NB4 (cell line): ENCODE results near the gene ANKRD11.

Experiments
- DNase-seq: peaks from one replicate; pipeline ENCODE4 v3.0.0; 2010; ENCODE audit warnings: low read depth
- H3K4me3 ChIP-seq: one replicate; pipeline ENCODE4 v1.5.1; 2011; ENCODE audit warnings: mild to moderate bottlenecking, low read depth, low read length, moderate library complexity
- MYC ChIP-seq: IDR thresholded peaks from 2 replicates; pipeline ENCODE4 v1.6.1; 2011; ENCODE audit warnings: low read depth, low read length
- POLR2A ChIP-seq: IDR thresholded peaks from 2 replicates; pipeline ENCODE4 v1.6.1; 2011; ENCODE audit warnings: mild to moderate bottlenecking; ENCODE audit not compliant: insufficient read length; ENCODE audit errors: extremely low read depth
- TF ChIP-seq, protein P1 (sequence below): IDR thresholded peaks from 2 replicates; pipeline ENCODE4 v1.6.1; 2011; ENCODE audit warnings: low read depth, low read length
- TF ChIP-seq, protein P2 (sequence below): IDR thresholded peaks from one replicate; pipeline ENCODE4 v1.5.1; 2012; ENCODE audit warnings: low read depth, low read length

Gene ANKRD11

DNA sequence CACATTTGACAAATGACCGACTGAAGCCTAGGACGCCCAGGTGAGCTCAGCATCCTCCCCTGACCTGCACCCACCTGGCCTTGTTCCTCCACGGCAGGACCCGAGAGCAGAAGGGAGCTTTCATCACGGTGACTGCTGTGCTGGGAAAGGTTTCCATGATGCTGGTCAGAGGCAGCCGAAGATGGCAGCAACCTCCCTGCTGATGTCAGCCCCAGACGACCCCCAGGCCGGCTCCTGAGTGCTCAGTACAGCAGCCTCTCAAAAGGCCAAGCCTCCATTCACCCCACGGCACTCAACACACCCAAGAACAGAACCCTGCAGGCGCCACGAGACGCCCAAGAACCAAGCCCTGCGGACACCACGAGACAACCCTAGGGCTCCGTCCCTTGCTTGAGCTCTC is 119.8 kb downstream of the ANKRD11 start:
- TF ChIP-seq MYC (no peak), POLR2A (no peak)
- TF ChIP-seq, protein P1, sequence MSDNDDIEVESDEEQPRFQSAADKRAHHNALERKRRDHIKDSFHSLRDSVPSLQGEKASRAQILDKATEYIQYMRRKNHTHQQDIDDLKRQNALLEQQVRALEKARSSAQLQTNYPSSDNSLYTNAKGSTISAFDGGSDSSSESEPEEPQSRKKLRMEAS: no peak
- TF ChIP-seq, protein P2, sequence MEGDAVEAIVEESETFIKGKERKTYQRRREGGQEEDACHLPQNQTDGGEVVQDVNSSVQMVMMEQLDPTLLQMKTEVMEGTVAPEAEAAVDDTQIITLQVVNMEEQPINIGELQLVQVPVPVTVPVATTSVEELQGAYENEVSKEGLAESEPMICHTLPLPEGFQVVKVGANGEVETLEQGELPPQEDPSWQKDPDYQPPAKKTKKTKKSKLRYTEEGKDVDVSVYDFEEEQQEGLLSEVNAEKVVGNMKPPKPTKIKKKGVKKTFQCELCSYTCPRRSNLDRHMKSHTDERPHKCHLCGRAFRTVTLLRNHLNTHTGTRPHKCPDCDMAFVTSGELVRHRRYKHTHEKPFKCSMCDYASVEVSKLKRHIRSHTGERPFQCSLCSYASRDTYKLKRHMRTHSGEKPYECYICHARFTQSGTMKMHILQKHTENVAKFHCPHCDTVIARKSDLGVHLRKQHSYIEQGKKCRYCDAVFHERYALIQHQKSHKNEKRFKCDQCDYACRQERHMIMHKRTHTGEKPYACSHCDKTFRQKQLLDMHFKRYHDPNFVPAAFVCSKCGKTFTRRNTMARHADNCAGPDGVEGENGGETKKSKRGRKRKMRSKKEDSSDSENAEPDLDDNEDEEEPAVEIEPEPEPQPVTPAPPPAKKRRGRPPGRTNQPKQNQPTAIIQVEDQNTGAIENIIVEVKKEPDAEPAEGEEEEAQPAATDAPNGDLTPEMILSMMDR: no peak
- no peak for DNase-seq
- H3K4me3 ChIP-seq: no peak overlapping the region

DNA sequence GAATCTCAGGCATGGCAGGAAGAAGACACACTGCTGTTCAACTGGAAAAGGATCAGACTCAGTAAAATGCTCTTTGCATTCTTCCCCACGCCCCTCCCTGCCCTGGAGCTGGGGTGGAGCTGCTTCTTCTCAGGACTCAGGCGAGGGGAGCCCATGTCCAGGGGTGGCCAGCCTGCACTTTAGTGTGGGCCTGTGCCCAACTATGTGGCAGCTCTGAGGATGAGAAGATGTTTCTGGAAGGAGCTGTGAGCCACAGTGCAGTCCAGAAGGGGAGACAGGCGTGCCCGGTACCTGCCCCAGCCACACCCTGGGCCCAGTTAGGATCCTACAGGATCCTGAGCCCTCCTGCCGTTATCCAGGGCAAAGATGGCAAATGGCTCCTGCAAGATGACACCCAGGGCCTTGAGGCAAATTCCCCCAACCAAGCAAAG is 120.3 kb downstream of the ANKRD11 start:
- H3K4me3 ChIP-seq: no peak overlapping the region
- TF ChIP-seq, protein P2: no peak
- no peak for TF ChIP-seq MYC
- TF ChIP-seq, protein P1: no peak
- no peak for TF ChIP-seq POLR2A
- DNase-seq: no peak

DNA sequence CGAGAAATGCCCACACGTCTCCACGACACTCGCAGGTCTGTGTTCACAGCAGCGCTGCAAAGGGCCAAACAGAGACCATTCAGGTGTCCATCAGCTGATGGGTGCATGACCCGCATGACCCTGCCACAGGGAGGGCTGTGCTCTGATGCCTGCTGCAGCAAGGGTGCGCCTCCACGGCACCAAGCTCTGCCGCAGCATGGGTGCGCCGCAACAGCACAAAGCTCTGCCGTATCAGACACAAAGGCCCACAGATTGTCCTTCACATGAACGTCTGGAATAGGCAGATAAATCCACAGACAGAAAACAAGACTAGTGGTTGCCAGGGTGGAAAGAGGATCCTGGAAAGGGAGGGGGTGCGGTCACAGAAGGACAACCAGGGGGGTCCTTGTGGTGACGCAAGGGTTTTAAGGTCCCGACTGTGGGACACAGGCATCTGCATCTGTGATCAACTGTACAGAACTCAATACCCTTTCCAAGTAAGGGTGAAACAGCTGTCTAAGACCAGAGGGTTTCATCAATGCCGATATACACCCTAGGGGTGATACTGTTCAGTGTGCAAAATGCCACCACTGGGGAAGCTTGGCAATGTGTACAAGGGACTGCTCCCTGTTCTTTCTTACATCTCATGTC is 121.0 kb downstream of the ANKRD11 start:
- no peak overlapping the region for H3K4me3 ChIP-seq
- no peak for DNase-seq
- TF ChIP-seq POLR2A: no peak
- TF ChIP-seq, protein P1: no peak
- TF ChIP-seq, protein P2: no peak
- no peak for TF ChIP-seq MYC

DNA sequence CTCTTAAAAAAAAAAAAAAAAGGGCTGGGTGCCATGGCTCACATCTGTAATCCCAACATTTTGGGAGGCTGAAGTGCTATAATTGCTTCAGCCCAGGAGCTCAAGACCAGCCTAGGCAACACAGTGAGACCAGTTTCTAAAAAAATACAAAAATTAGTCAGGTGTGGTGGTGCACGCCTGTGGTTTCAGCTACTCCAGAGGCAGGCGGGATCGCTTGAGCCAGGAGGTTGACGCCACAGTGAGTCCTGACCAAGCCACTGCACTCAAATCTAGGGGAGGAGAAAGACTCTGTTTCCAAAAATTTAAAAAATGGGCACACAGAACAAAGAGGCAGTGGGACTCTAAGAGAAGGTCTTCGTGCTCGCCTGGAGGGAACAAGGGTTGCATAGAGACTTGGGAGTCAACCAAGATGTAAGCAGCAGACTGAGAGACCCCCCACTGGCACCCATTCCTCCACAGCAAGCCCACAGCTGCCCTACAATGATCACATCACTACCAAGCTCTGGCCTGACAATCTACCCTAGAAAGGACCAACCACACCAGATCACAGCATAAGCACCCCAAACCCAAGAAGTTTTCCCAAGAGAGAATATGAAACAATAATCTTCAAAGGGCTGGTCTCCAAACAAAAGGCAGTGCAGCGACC is 121.6 kb downstream of the ANKRD11 start:
- DNase-seq: no peak
- no peak overlapping the region for H3K4me3 ChIP-seq
- TF ChIP-seq, protein P2: no peak
- TF ChIP-seq, protein P1: no peak
- TF ChIP-seq MYC: no peak
- no peak for TF ChIP-seq POLR2A

DNA sequence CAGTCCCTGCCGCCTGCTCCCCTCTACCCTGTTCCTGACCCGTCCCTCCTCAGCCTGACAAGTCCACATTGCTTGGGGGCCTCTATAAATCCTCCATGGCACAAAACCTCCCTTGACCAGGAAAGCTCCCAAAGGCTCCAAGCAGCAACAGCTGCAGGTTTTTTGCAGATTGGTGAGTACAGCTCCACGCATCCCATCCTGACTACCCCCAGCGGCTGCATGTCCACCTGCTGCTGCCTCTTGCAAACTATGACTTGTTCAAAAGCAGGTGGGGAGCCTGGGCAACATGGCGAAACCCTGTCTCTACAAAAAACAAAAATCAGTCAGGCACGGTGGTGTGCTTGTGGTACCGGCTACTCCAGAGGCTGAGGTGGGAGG is 122.8 kb downstream of the ANKRD11 start:
- TF ChIP-seq POLR2A: no peak
- TF ChIP-seq, protein P2: no peak
- no peak for TF ChIP-seq MYC
- TF ChIP-seq, protein P1: no peak
- H3K4me3 ChIP-seq: no peak overlapping the region
- no peak for DNase-seq
